ENCODE data around the gene RASAL3.

Gene RASAL3

GRCh38 chr19:15424121-15424520 lies 40.2 kb downstream of the RASAL3 start:
- H3K79me2 ChIP-seq (ENCODE audit: low read length): peaks cover 23% of the 10 kb centered on the region
- no peak overlapping the region for H3K27ac ChIP-seq (ENCODE audit: low read length)
- H3K9me3 ChIP-seq (ENCODE audit: insufficient read depth, low read length): no peaks in the 10 kb centered on the region
- H2AFZ ChIP-seq (ENCODE audit: low read depth, low read length): no peak overlapping the region
- H4K20me1 ChIP-seq (ENCODE audit: insufficient read depth, low read length): 0 out of 2 replicates have a peak, but pooled peaks cover 9% of the 10 kb centered on the region
- peaks cover 7% of the 10 kb centered on the region for H3K4me1 ChIP-seq (ENCODE audit: low read length)
- H3K27me3 ChIP-seq (ENCODE audit: low read depth, low read length): no peaks in the 10 kb centered on the region
- TF ChIP-seq, protein P1, sequence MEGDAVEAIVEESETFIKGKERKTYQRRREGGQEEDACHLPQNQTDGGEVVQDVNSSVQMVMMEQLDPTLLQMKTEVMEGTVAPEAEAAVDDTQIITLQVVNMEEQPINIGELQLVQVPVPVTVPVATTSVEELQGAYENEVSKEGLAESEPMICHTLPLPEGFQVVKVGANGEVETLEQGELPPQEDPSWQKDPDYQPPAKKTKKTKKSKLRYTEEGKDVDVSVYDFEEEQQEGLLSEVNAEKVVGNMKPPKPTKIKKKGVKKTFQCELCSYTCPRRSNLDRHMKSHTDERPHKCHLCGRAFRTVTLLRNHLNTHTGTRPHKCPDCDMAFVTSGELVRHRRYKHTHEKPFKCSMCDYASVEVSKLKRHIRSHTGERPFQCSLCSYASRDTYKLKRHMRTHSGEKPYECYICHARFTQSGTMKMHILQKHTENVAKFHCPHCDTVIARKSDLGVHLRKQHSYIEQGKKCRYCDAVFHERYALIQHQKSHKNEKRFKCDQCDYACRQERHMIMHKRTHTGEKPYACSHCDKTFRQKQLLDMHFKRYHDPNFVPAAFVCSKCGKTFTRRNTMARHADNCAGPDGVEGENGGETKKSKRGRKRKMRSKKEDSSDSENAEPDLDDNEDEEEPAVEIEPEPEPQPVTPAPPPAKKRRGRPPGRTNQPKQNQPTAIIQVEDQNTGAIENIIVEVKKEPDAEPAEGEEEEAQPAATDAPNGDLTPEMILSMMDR (IDR thresholded peaks at IDR 0.05; ENCODE audit: low read depth, low read length): no peak
- TF ChIP-seq EZH2phosphoT487 (IDR thresholded peaks at IDR 0.05; ENCODE audit: low read depth): no peak
- peaks cover 50% of the 10 kb centered on the region for H3K36me3 ChIP-seq (replicated peaks; ENCODE audit: low read depth, low read length)
- H3K4me2 ChIP-seq (ENCODE audit: low read length): no peak overlapping the region
- H3K9ac ChIP-seq (ENCODE audit: low read length): no peak overlapping the region
- H3K4me3 ChIP-seq (ENCODE audit: low read length): no peak overlapping the region

- TF ChIP-seq EZH2phosphoT487 (IDR thresholded peaks at IDR 0.05; ENCODE audit: low read depth): no peak
- TF ChIP-seq, protein P1 (IDR thresholded peaks at IDR 0.05; ENCODE audit: low read depth, low read length): no peak
- no peaks in the 10 kb centered on the region for H3K27me3 ChIP-seq (ENCODE audit: low read depth, low read length)
- H2AFZ ChIP-seq (ENCODE audit: low read depth, low read length): no peak overlapping the region
- H3K9ac ChIP-seq (ENCODE audit: low read length): no peak overlapping the region
- no peaks in the 10 kb centered on the region for H3K9me3 ChIP-seq (ENCODE audit: insufficient read depth, low read length)
- no peak overlapping the region for H3K4me3 ChIP-seq (ENCODE audit: low read length)
- no peak overlapping the region for H3K4me2 ChIP-seq (ENCODE audit: low read length)
- H3K79me2 ChIP-seq (ENCODE audit: low read length): peaks cover 20% of the 10 kb centered on the region
- H3K36me3 ChIP-seq (replicated peaks; ENCODE audit: low read depth, low read length): peaks cover 48% of the 10 kb centered on the region
- peaks cover 7% of the 10 kb centered on the region for H3K4me1 ChIP-seq (ENCODE audit: low read length)
- no peak overlapping the region for H3K27ac ChIP-seq (ENCODE audit: low read length)
- H4K20me1 ChIP-seq (ENCODE audit: insufficient read depth, low read length): no peaks in the 10 kb centered on the region
Observed at GRCh38 chr19:15423130-15423529, 41.2 kb downstream of the RASAL3 start.

DNA sequence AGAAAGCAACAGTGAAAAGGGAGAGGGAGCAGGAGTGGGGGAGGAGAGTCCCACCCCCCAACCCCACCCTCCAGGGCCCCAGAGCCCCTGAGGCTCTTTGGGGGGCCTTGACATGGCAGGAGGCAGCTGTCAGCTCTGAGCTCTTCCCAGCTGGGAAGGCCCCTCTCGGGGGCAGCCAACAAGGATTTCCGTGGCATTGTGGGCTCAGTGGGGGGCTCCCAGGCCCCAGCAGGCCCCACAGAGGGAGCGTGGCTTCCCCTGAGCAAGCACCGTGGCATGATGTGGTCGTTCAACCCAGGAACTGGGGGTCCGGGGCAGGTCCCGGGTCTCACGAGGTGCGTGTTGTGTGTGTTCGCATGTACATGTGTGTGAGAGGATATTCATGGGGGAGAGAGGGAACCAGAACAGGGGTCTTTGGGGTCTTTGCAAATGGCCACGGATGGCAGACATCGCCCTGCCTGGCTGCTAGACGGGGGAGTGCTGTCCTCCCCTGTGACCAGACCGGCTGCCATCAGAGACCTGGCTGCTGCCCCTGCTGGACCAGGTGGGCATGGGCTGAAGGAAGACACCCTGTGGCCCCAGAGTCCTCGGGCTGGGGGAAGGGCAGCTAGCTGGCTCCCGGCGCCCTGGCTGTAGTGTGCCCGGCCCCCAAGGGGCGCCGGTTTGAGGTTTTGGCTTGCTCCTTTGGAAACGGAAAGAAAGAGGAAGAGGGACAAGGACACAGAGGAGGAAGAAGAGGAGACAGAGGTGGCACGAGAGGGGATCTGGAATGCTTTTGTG lies 41.9 kb downstream of the RASAL3 start:
- peaks cover 5% of the 10 kb centered on the region for H4K20me1 ChIP-seq (ENCODE audit: insufficient read depth, low read length)
- H3K36me3 ChIP-seq (replicated peaks; ENCODE audit: low read depth, low read length): peaks cover 44% of the 10 kb centered on the region
- H3K9ac ChIP-seq (ENCODE audit: low read length): no peak overlapping the region
- H2AFZ ChIP-seq (ENCODE audit: low read depth, low read length): no peak overlapping the region
- no peak overlapping the region for H3K4me3 ChIP-seq (ENCODE audit: low read length)
- H3K4me2 ChIP-seq (ENCODE audit: low read length): no peak overlapping the region
- H3K4me1 ChIP-seq (ENCODE audit: low read length): peaks cover 10% of the 10 kb centered on the region
- H3K27me3 ChIP-seq (ENCODE audit: low read depth, low read length): no peaks in the 10 kb centered on the region
- no peaks in the 10 kb centered on the region for H3K9me3 ChIP-seq (ENCODE audit: insufficient read depth, low read length)
- H3K27ac ChIP-seq (ENCODE audit: low read length): no peak overlapping the region
- peaks cover 20% of the 10 kb centered on the region for H3K79me2 ChIP-seq (ENCODE audit: low read length)
- TF ChIP-seq EZH2phosphoT487 (IDR thresholded peaks at IDR 0.05; ENCODE audit: low read depth): no peak
- TF ChIP-seq, protein P1 (IDR thresholded peaks at IDR 0.05; ENCODE audit: low read depth, low read length): no peak

DNA sequence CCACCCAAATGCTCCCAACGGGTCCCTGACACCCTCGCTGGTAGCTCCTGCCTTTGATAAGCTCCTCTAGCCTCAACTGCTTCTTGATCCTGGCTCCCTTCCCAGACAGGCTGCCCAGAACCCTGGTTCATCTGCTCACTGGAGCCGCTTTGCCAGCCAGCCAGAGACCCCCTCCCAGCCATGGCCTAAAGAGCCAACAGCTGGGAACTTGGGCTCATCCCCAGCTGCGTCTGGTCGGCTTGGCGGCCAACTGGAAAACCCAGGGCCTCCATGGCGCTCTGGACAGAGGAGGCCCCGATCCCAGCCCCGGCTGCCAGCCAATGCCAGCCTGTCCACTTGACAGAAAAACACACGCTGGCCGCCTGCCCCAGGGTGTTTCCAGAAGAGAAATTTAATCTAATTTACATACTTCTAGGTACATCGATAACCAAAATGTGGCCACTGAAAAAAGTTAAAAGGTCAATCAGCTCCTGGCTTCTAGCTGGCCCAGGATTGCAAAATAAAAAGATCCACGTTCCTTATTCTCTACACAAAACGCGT lies 42.6 kb downstream of the RASAL3 start:
- no peak overlapping the region for H2AFZ ChIP-seq (ENCODE audit: low read depth, low read length)
- no peak overlapping the region for H3K4me3 ChIP-seq (ENCODE audit: low read length)
- H3K27ac ChIP-seq (ENCODE audit: low read length): no peak overlapping the region
- H3K27me3 ChIP-seq (ENCODE audit: low read depth, low read length): no peaks in the 10 kb centered on the region
- H3K36me3 ChIP-seq (replicated peaks; ENCODE audit: low read depth, low read length): peaks cover 42% of the 10 kb centered on the region
- H3K9ac ChIP-seq (ENCODE audit: low read length): no peak overlapping the region
- H3K9me3 ChIP-seq (ENCODE audit: insufficient read depth, low read length): no peaks in the 10 kb centered on the region
- H3K79me2 ChIP-seq (ENCODE audit: low read length): peaks cover 24% of the 10 kb centered on the region
- no peak for TF ChIP-seq EZH2phosphoT487 (IDR thresholded peaks at IDR 0.05; ENCODE audit: low read depth)
- TF ChIP-seq, protein P1 (IDR thresholded peaks at IDR 0.05; ENCODE audit: low read depth, low read length): no peak
- H3K4me1 ChIP-seq (ENCODE audit: low read length): peaks cover 17% of the 10 kb centered on the region
- no peak overlapping the region for H3K4me2 ChIP-seq (ENCODE audit: low read length)
- peaks cover 12% of the 10 kb centered on the region for H4K20me1 ChIP-seq (ENCODE audit: insufficient read depth, low read length)
